HepG2 (cell line): Measurements from ENCODE around the gene EBF4. TPM values are rescaled to one million over a fixed set of nuclear protein-coding genes. Genes with fewer than 3 reads are reported as not detected.

ENCODE experiments used
- ADNP ChIP-seq: sonication (generic); formaldehyde crosslinking; IDR thresholded peaks from 2 replicates; pipeline ENCODE4 v1.4.0; 2020; ENCODE audit warnings: missing genetic modification reagents
- ATF7-NPFF ChIP-seq: sonication (generic); formaldehyde crosslinking; IDR thresholded peaks from 2 replicates; pipeline ENCODE4 v1.8.1; 2023; ENCODE audit warnings: mild to moderate bottlenecking, low read depth, missing genetic modification reagents, moderate library complexity
- GMEB1 ChIP-seq: sonication (generic); formaldehyde crosslinking; IDR thresholded peaks from 2 replicates; pipeline ENCODE4 v1.5.1; 2020; ENCODE audit warnings: missing genetic modification reagents, mild to moderate bottlenecking, borderline replicate concordance
- HES4 ChIP-seq: sonication (generic); formaldehyde crosslinking; IDR thresholded peaks from 2 replicates; pipeline ENCODE4 v1.9.0; 2021; ENCODE audit warnings: mild to moderate bottlenecking, missing genetic modification reagents, borderline replicate concordance
- HINFP ChIP-seq: sonication (generic); formaldehyde crosslinking; IDR thresholded peaks from 2 replicates; pipeline ENCODE4 v1.4.0; 2020; ENCODE audit warnings: low read depth, mild to moderate bottlenecking, missing genetic modification reagents
- HMGA1 ChIP-seq: sonication (generic); formaldehyde crosslinking; conservative IDR thresholded peaks from 2 replicates; pipeline ENCODE4 v1.4.0; 2020; ENCODE audit warnings: missing genetic modification reagents
- HOXA9 ChIP-seq: sonication (generic); formaldehyde crosslinking; IDR thresholded peaks from 2 replicates; pipeline ENCODE4 v1.8.1; 2022; ENCODE audit warnings: missing genetic modification reagents, mild to moderate bottlenecking, moderate library complexity, borderline replicate concordance
- MIXL1 ChIP-seq: IDR thresholded peaks from 2 replicates; pipeline ENCODE4 v1.6.1; 2016
- NFE2L1 ChIP-seq: sonication (generic); formaldehyde crosslinking; IDR thresholded peaks from 2 replicates; pipeline ENCODE4 v1.4.0; 2020; ENCODE audit warnings: missing genetic modification reagents, mild to moderate bottlenecking, borderline replicate concordance
- NFKB2 ChIP-seq: sonication (generic); formaldehyde crosslinking; IDR thresholded peaks from 2 replicates; pipeline ENCODE4 v1.4.0; 2020; ENCODE audit warnings: missing genetic modification reagents, borderline replicate concordance
- PAF1 ChIP-seq: IDR thresholded peaks from 2 replicates; pipeline ENCODE4 v1.6.1; 2016; ENCODE audit warnings: missing genetic modification reagents, missing compliant biosample characterization
- POLR2G ChIP-seq: fragments of 200-400 bp; formaldehyde crosslinking; IDR thresholded peaks from 2 replicates; pipeline ENCODE4 v1.6.1; 2018; ENCODE audit warnings: mild to moderate bottlenecking, low read depth, low read length, moderate library complexity
- RBM22 ChIP-seq: fragments of 200-400 bp; formaldehyde crosslinking; optimal IDR thresholded peaks from 2 replicates; pipeline ENCODE3; 2017; ENCODE audit warnings: mild to moderate bottlenecking, low read length, moderate library complexity
- SP1 ChIP-seq, 2 experiments: fragments of 450-650 bp in 1 of 2; sonication (generic) in 1 of 2; formaldehyde crosslinking in 1 of 2; IDR thresholded peaks; 2 replicates each; pipeline versions ENCODE4 v1.4.0 to v1.6.1; 2016 to 2020; ENCODE audit warnings: missing genetic modification reagents in 1 of 2
- SP4 ChIP-seq: sonication (generic); formaldehyde crosslinking; IDR thresholded peaks from 2 replicates; pipeline ENCODE4 v1.8.1; 2023; ENCODE audit warnings: mild to moderate bottlenecking, missing genetic modification reagents
- TCF7L2 ChIP-seq: IDR thresholded peaks from 2 replicates; pipeline ENCODE4 v1.6.1; 2011; ENCODE audit warnings: mild to moderate bottlenecking, low read depth, low read length, moderate library complexity
- ZBTB21 ChIP-seq: sonication (generic); formaldehyde crosslinking; IDR thresholded peaks from 2 replicates; pipeline ENCODE4 v1.4.0; 2020; ENCODE audit warnings: missing genetic modification reagents
- ZBTB3 ChIP-seq: sonication (generic); formaldehyde crosslinking; IDR thresholded peaks from 2 replicates; pipeline ENCODE4 v1.4.0; 2020; ENCODE audit warnings: low read depth, mild to moderate bottlenecking, moderate library complexity, missing genetic modification reagents, borderline replicate concordance
- ZNF160 ChIP-seq: sonication (generic); formaldehyde crosslinking; IDR thresholded peaks from 2 replicates; pipeline ENCODE4 v1.8.0; 2022; ENCODE audit warnings: mild to moderate bottlenecking, inconsistent platforms, missing genetic modification reagents
- ZNF234 ChIP-seq: sonication (generic); formaldehyde crosslinking; conservative IDR thresholded peaks from 2 replicates; pipeline ENCODE4 v1.5.1; 2020; ENCODE audit warnings: mild to moderate bottlenecking, missing genetic modification reagents
- ZNF235 ChIP-seq: sonication (generic); formaldehyde crosslinking; IDR thresholded peaks from 2 replicates; pipeline ENCODE4 v1.8.1; 2023; ENCODE audit warnings: mild to moderate bottlenecking, missing genetic modification reagents, borderline replicate concordance
- ZNF317 ChIP-seq: sonication (generic); formaldehyde crosslinking; IDR thresholded peaks from 2 replicates; pipeline ENCODE4 v1.5.0; 2020; ENCODE audit warnings: mild to moderate bottlenecking, missing genetic modification reagents
- ZNF337 ChIP-seq: sonication (generic); formaldehyde crosslinking; IDR thresholded peaks from 2 replicates; pipeline ENCODE4 v1.5.1; 2020; ENCODE audit warnings: missing genetic modification reagents, low read depth, mild to moderate bottlenecking, borderline replicate concordance
- ZNF780A ChIP-seq: sonication (generic); formaldehyde crosslinking; IDR thresholded peaks from 2 replicates; pipeline ENCODE4 v1.8.0; 2022; ENCODE audit warnings: mild to moderate bottlenecking, missing genetic modification reagents, moderate library complexity
- ZSCAN20 ChIP-seq: sonication (generic); formaldehyde crosslinking; IDR thresholded peaks from 2 replicates; pipeline ENCODE4 v1.4.0; 2020; ENCODE audit warnings: missing genetic modification reagents, mild to moderate bottlenecking, borderline replicate concordance
- ZSCAN21 ChIP-seq: sonication (generic); formaldehyde crosslinking; IDR thresholded peaks from 2 replicates; pipeline ENCODE4 v1.8.0; 2022; ENCODE audit warnings: mild to moderate bottlenecking, missing genetic modification reagents, moderate library complexity, borderline replicate concordance
- polyA plus RNA-seq, 8 experiments: library from polyadenylated mRNA; depleted of rRNA in 3 of 8; stranded (reverse) in 7 of 8; unstranded in 1 of 8; fragments of >200 nt; fragmentation: Illumina TruSeq in 4 of 8; extraction: Trizol in 4 of 8; gene quantifications; 2 replicates each; pipeline versions ENCODE4 v1.2.1 to v1.2.3, GENCODE V29; 2011 to 2016; ENCODE audit warnings: low read depth in 4 of 8, missing spikeins in 1 of 8, mixed read lengths in 1 of 8; ENCODE audit not compliant: insufficient read depth in 1 of 8
- total RNA-seq, 5 experiments: library from RNA; depleted of rRNA; stranded (reverse); fragments of >200 nt; fragmentation: Illumina TruSeq; extraction: Trizol; gene quantifications; 2 replicates each; pipeline ENCODE4 v1.2.3, GENCODE V29; 2016; ENCODE audit warnings: low read depth in 1 of 5

The EBF4 gene
- total and polyA plus RNA-seq, 2 of the 13 experiments (the other 11 are each of a cell fraction or from before 2014, with no cell fraction given): 0.84 to 2.2 TPM

- TF ChIP-seq HES4 (CRISPR knock-in tag) (no peak), ZSCAN20 (CRISPR knock-in tag) (peak; percentile 89; the same call in 1 of the 2 replicates), ZSCAN21 (peak; percentile 97; the same call in 1 of the 2 replicates), NFE2L1 (CRISPR knock-in tag) (no peak; the same call in 1 of the 2 replicates), MIXL1 (peak; percentile 64), GMEB1 (CRISPR knock-in tag) (peak; percentile 71; the same call in 1 of the 2 replicates), ZNF337 (CRISPR knock-in tag) (peak; percentile 92), TCF7L2 (no peak), ZNF160 (peak; percentile 91), POLR2G (peak; percentile 98), NFKB2 (peak; percentile 95), SP1 (IDR thresholded peaks at IDR 0.05) (no peak), SP1 (CRISPR knock-in tag; IDR thresholded peaks at IDR 0.05) (peak; percentile 80), ZNF234 (CRISPR knock-in tag) (peak; percentile 26; the same call in 1 of the 2 replicates), ADNP (CRISPR knock-in tag) (no peak), RBM22 (no peak), ATF7-NPFF (CRISPR knock-in tag) (peak; percentile 98), ZNF235 (CRISPR knock-in tag) (peak; percentile 99; the same call in 1 of the 2 replicates), ZBTB3 (CRISPR knock-in tag) (peak; percentile 94; the same call in 1 of the 2 replicates), SP4 (CRISPR knock-in tag) (peak; percentile 94), HMGA1 (no peak), ZNF317 (peak; percentile 89; the same call in 1 of the 2 replicates), HINFP (peak; percentile 81), ZBTB21 (CRISPR knock-in tag) (peak; percentile 8; the same call in 1 of the 2 replicates), PAF1 (CRISPR knock-in tag) (no peak), ZNF780A (CRISPR knock-in tag) (peak; percentile 95), HOXA9 (CRISPR knock-in tag) (peak; percentile 98)
Measured at GRCh38 chr20:2651772-2652723, 40.5 kb upstream of the EBF4 start, which contains the start of gene NOP56 (continued).
